GM03348 (cell line): ENCODE measurements around the gene PEX1.
"Not testable (repeated sequence)": the region's sequence is repeated elsewhere in the genome, so short reads cannot be mapped to it uniquely, and the experiment has no call there.

Source experiments
- DNase-seq: peaks from one replicate; pipeline ENCODE4 v3.0.0; 2012; ENCODE audit warnings: low spot score

The PEX1 gene

GRCh38 chr7:92528188-92528957 is at the start of gene PEX1, which contains the start of gene RBM48:
TSS of gene PEX1 (minus strand) at chr7:92528520. CDS start at chr7:92528435, 85 bp downstream.
TSS of gene RBM48 (plus strand) at chr7:92528795. CDS start at chr7:92528814, 19 bp downstream.
- DNase-seq: peak; percentile 97

GRCh38 chr7:92576296-92576695 is 48.0 kb upstream of the PEX1 start:
- DNase-seq: no peak

- no peak for DNase-seq
Measured at GRCh38 chr7:92569137-92569536, 40.8 kb upstream of the PEX1 start.

- no peak for DNase-seq
Measured at GRCh38 chr7:92567460-92567859, 39.1 kb upstream of the PEX1 start.

GRCh38 chr7:92563345-92563744 is 35.0 kb upstream of the PEX1 start:
- no peak for DNase-seq

- DNase-seq: no peak
Measured at GRCh38 chr7:92560602-92561001, 32.3 kb upstream of the PEX1 start.

- no peak for DNase-seq
Measured at GRCh38 chr7:92557808-92558362, 29.6 kb upstream of the PEX1 start.

- no peak for DNase-seq
Measured at GRCh38 chr7:92557249-92557648, 28.9 kb upstream of the PEX1 start.

- no peak for DNase-seq
Measured at GRCh38 chr7:92550194-92550593, 21.9 kb upstream of the PEX1 start.

- no peak for DNase-seq
Measured at GRCh38 chr7:92547579-92547978, 19.3 kb upstream of the PEX1 start.

GRCh38 chr7:92546856-92547497 is 18.7 kb upstream of the PEX1 start:
- no peak for DNase-seq

GRCh38 chr7:92545116-92545515 is 16.8 kb upstream of the PEX1 start:
- not testable (repeated sequence) for DNase-seq

- not testable (repeated sequence) for DNase-seq
Measured at GRCh38 chr7:92543542-92543941, 15.2 kb upstream of the PEX1 start.

GRCh38 chr7:92534572-92534971 is 6.3 kb upstream of the PEX1 start:
- DNase-seq: no peak

GRCh38 chr7:92528958-92529264 is 591 bp upstream of the PEX1 start:
- DNase-seq: no peak

GRCh38 chr7:92527300-92528187 is 776 bp downstream of the PEX1 start:
- DNase-seq: peak; percentile 64

GRCh38 chr7:92523110-92523509 is 5.2 kb downstream of the PEX1 start:
- DNase-seq: no peak

GRCh38 chr7:92520024-92520423 is 8.3 kb downstream of the PEX1 start:
- no peak for DNase-seq

- no peak for DNase-seq
Measured at GRCh38 chr7:92517631-92518030, 10.7 kb downstream of the PEX1 start.

GRCh38 chr7:92513167-92513902 is 15.0 kb downstream of the PEX1 start:
- no peak for DNase-seq

GRCh38 chr7:92508946-92509345 is 19.4 kb downstream of the PEX1 start:
- no peak for DNase-seq

GRCh38 chr7:92506363-92506762 is 22.0 kb downstream of the PEX1 start:
- DNase-seq: no peak
